Left ventricle myocardium inferior (tissue), 1 donor: ENCODE measurements around the gene TPPP2. TPM values are rescaled to one million over a fixed set of nuclear protein-coding genes. Genes with fewer than 3 reads are reported as not detected.
"Not testable (repeated sequence)": the region's sequence is repeated elsewhere in the genome, so short reads cannot be mapped to it uniquely, and the experiment has no call there.

Experiments
- DNase-seq: peaks from one replicate; pipeline ENCODE4 v3.0.0-alpha.2; 2020
- H3K27ac ChIP-seq: fragments of 200-600 bp; replicated peaks from 2 replicates; pipeline ENCODE4 v1.8.0; 2021
- H3K27me3 ChIP-seq: fragments of 200-600 bp; 2 replicates; pipeline ENCODE4 v1.8.0; 2021; ENCODE audit warnings: low read depth
- H3K36me3 ChIP-seq: fragments of 200-600 bp; 2 replicates; pipeline ENCODE4 v1.8.0; 2021
- H3K4me1 ChIP-seq: fragments of 200-600 bp; 2 replicates; pipeline ENCODE4 v1.8.0; 2021
- H3K4me3 ChIP-seq: fragments of 200-600 bp; 2 replicates; pipeline ENCODE4 v1.8.0; 2021; ENCODE audit warnings: mild to moderate bottlenecking, moderate library complexity
- H3K9me3 ChIP-seq: fragments of 200-600 bp; replicated peaks from 2 replicates; pipeline ENCODE4 v1.8.0; 2021
- CTCF ChIP-seq: fragments of 200-600 bp; IDR thresholded peaks from 2 replicates; pipeline ENCODE4 v1.8.0; 2021; ENCODE audit warnings: antibody characterized with exemption, mild to moderate bottlenecking, borderline replicate concordance
- intact Hi-C: fragments of 100-400 bp; cut with micrococcal nuclease; formaldehyde crosslinking; loops from one replicate; pipeline ENCODE4 v1.11.0; 2022
- long read RNA-seq: library from polyadenylated mRNA; unstranded; transcript quantifications from one replicate; pipeline ENCODE4 v2.0.0, GENCODE V29; 2021
- total RNA-seq: library from RNA; stranded (reverse); fragmentation: NEBNext Ultra II Directional; extraction: Animal tissue kit (Norgen Biotek cat#: 25700); gene quantifications from one replicate; pipeline ENCODE4 v1.2.1, GENCODE V29; 2021
- donor health status: DM: no; HTN: yes; CAD: no; lungs with severe emphysema.

Gene TPPP2
- 1.6 TPM for total RNA-seq
- long read RNA-seq, partial matches to known transcripts = 0 of 1 reads
- long read RNA-seq, other reads (novel, unspliced or antisense) = 0 of 1 reads

- intact Hi-C loops = no loop called here
Observed at GRCh38 chr14:21029917-21030316, at the start of gene TPPP2. Gene TPPP2 (plus strand): TSS chr14:21030217. CDS start chr14:21030582, 365 bp downstream.

GRCh38 chr14:20980906-20981305 lies 49.1 kb upstream of the TPPP2 start:
- no peak for DNase-seq
- intact Hi-C loops = no loop called here

More at GRCh38 chr14:21029917-21030316, at the start of gene TPPP2:
- Histone ChIP-seq H3K27ac (no peak within 1 kb of the TSS), H3K4me1 (peaks cover 21% of the 10 kb centered on the region), H3K4me3 (no peak within 1 kb of the TSS), H3K27me3 (no peaks in the 10 kb centered on the region), H3K9me3 (no peaks in the 10 kb centered on the region), H3K36me3 (no peaks in the 10 kb centered on the region)
- no peak for TF ChIP-seq CTCF
- no peak for DNase-seq

GRCh38 chr14:20982646-20983369 lies 47.2 kb upstream of the TPPP2 start:
- Histone ChIP-seq H3K4me1 (no peaks in the 10 kb centered on the region), H3K27ac (no peak overlapping the region), H3K36me3 (no peaks in the 10 kb centered on the region), H3K9me3 (no peaks in the 10 kb centered on the region), H3K4me3 (no peak overlapping the region), H3K27me3 (peaks cover 24% of the 10 kb centered on the region)
- no peak for TF ChIP-seq CTCF
- intact Hi-C loops = no loop called here
- DNase-seq = no peak

More at GRCh38 chr14:20980906-20981305, 49.1 kb upstream of the TPPP2 start:
- Histone ChIP-seq H3K4me1 (no peaks in the 10 kb centered on the region), H3K27ac (no peak overlapping the region), H3K27me3 (peaks cover 24% of the 10 kb centered on the region), H3K4me3 (no peak overlapping the region), H3K36me3 (no peaks in the 10 kb centered on the region), H3K9me3 (no peaks in the 10 kb centered on the region)
- TF ChIP-seq CTCF = no peak

GRCh38 chr14:20985650-20986049 lies 44.4 kb upstream of the TPPP2 start:
- H3K4me1 ChIP-seq = peaks cover 18% of the 10 kb centered on the region
- intact Hi-C loops, H3K36me3 ChIP-seq, H3K27ac ChIP-seq, H3K9me3 ChIP-seq, DNase-seq, H3K4me3 ChIP-seq: not testable (repeated sequence)
- H3K27me3 ChIP-seq = peaks cover 10% of the 10 kb centered on the region

GRCh38 chr14:20986811-20987210 lies 43.2 kb upstream of the TPPP2 start:
- Histone ChIP-seq H3K9me3 (no peaks in the 10 kb centered on the region), H3K27ac (peak overlapping the region; percentile 26), H3K36me3 (peaks cover 7% of the 10 kb centered on the region), H3K4me1 (peaks cover 30% of the 10 kb centered on the region), H3K4me3 (no peak overlapping the region), H3K27me3 (peaks cover 4% of the 10 kb centered on the region)
- no peak for DNase-seq
- TF ChIP-seq CTCF = no peak
- intact Hi-C loops = no loop called here
